GM21528 (cell line): ENCODE measurements around the gene PLCB4.

ENCODE experiments used
- ATAC-seq: cut with Tn5 transposase; IDR thresholded peaks from one replicate; pipeline ENCODE4 v1.9.1; 2021; ENCODE audit warnings: mild to moderate bottlenecking, moderate library complexity; ENCODE audit not compliant: unreplicated experiment, low FRiP score

The PLCB4 gene

DNA sequence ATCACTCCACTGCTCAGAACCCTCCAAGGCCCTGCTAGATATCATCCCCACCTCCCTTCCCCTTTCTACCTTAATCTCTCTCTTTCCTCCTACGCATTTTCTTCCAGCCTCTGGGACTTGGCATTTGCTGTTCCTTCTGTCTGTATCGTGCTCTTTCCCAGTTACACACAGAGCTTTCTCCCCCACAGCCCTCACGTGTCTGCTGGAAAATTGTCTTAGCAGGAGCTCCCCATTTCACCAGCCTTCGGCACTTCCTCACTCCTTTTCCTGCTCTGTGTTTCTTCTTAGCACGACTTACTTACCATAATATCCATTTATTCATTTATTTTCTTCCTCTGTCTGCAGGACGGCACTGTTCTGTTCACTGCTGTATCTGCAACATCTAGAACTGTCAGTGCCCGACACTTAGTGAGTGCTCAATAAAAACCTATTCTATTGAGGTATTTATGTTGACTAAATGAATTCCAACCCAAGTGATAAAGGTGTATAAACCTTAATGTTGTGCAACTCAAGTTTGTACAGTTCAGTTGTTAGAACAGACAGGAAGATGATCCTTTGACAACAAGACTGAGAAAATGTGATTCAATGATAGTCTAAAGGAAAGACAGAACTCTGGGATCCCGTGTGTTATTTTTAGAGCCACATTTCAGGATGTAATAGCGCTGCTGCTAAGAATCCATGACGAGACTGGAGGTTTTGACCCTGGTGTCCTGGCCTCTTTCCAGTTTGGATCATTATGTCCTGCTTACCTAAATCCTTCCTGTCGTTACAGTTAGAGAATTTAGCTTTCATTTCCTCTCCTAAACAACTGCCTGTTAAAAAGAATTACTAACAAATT is 275.4 kb downstream of the PLCB4 start:
- ATAC-seq = no peak

DNA sequence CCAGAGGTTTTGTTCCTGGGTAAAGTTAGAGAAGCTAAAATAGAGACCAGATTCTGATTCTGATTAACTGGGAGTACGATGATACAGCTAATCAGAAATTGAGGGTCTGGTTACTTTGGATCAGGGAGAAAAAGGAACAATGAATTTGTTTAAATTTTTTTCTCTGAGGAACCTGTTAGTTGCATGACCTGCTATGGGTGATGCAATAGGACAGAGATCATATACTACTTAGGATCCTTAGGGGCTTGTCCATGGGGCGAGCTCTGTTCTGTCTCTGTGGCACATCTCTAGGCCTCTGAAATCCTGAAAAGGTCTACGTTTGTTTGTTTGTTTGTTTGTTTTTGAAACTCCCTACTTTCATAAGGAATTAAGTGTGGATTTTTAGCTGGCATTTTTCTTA is 279.4 kb downstream of the PLCB4 start:
- ATAC-seq = no peak

DNA sequence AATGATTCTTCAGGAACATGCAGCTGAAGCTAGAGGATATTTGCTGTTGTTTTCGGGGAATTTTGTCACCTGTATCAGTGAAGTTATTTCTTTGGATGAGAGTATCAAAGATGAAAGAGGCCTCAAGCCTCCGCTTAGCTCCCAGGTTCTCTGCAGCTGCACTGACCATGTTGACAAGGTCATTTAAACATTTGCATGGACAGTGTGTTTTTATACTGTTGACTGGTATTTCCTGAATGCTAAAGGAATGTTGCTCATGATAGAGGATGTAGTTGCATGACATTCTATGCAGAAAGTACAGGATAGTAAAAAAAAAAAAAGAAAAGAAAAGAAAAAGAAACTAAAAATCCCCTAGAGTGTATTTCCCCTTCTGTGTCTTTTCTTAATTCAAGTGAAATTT is 279.9 kb downstream of the PLCB4 start:
- no peak for ATAC-seq

DNA sequence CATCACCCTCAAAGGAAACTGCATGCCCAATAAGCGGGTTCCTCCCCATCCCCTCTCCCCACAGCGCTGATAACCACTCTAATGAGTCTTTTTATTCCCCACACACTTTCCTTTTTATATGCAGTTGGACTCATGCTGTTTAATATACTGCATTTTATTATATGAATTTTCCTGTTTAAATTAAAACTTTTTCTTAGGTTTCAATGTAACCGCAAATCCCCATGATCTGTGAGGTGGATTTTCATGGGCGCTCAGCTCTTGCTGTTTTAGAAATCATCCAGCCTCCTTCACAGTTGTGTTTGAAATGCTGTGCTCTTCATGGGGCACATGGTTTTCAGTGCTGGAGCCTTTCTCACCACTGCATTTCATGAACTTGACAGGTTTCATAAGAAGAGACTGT is 280.4 kb downstream of the PLCB4 start:
- ATAC-seq = no peak

- no peak for ATAC-seq
Measured at GRCh38 chr20:9352739-9353138, 283.9 kb downstream of the PLCB4 start.

- no peak for ATAC-seq
Measured at GRCh38 chr20:9353180-9353915, 284.5 kb downstream of the PLCB4 start.

DNA sequence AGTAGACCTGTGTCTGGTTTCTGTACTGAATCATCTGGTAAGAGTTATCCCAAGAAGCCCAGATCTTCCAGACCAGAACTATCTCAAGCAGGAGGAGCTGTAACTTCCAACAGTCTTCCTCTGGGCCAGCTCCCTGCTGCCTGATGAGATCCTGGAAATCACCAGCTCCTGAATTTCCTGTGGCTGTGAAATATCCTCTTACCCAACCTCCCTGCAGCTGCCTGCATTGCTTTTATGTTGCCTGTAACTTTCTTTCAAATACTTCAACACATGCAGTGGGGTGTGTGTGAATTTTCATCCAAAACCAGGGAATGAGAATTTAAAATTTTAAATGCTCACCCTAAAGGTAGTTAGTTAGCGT is 285.0 kb downstream of the PLCB4 start:
- no peak for ATAC-seq

GRCh38 chr20:9354579-9354978 is 285.7 kb downstream of the PLCB4 start:
- no peak for ATAC-seq

- no peak for ATAC-seq
Measured at GRCh38 chr20:9358001-9358400, 289.1 kb downstream of the PLCB4 start.

- no peak for ATAC-seq
Measured at GRCh38 chr20:9359561-9360308, 290.8 kb downstream of the PLCB4 start.

DNA sequence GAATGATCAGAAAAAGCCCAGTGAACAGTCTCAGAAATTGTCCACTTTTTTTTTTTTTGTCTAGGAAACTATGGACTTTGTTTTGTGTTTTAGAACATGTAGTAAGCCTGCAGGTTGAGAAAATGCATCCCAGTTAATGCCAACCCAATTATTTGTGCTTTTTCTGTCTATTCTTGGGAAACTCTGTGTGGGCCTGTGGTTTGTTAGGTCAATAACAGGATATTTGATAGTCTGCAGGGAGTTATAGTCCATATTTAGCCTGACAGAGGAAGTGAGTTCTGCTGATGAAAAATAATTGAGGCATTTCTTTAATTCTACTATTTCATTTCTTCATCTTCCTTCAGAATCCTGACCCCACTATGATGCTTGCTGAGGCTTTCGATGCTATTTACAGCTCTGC is 291.5 kb downstream of the PLCB4 start:
- no peak for ATAC-seq

- ATAC-seq = no peak
Measured at GRCh38 chr20:9363673-9364072, 294.8 kb downstream of the PLCB4 start.

GRCh38 chr20:9367328-9367727 is 298.4 kb downstream of the PLCB4 start:
- no peak for ATAC-seq

GRCh38 chr20:9367746-9368145 is 298.9 kb downstream of the PLCB4 start:
- no peak for ATAC-seq

GRCh38 chr20:9368893-9369292 is 300.0 kb downstream of the PLCB4 start:
- no peak for ATAC-seq

- no peak for ATAC-seq
Measured at GRCh38 chr20:9369557-9369956, 300.7 kb downstream of the PLCB4 start.

- ATAC-seq = no peak
Measured at GRCh38 chr20:9374072-9374471, 305.2 kb downstream of the PLCB4 start.

- no peak for ATAC-seq
Measured at GRCh38 chr20:9374480-9374879, 305.6 kb downstream of the PLCB4 start.

DNA sequence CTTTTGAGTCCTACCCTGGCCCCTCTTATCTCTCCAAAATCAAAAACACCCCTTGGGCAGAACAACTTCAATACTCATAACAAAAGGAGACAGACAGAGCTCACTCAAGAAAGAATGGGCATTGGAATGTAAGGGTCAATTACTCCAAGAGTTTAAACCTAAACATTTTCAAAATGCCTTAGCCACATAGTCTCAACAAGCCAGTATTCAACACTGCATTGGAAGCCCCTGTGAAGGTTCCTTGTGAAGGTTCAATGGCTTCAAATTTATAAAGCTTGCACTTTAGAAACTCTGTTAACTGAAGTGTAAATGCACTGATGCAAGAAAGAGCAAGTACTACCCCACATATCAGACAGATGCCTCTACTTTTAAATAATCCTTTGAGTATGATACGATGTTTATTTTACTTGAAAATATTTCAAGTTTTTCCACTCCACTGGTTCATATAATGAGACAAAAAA is 306.4 kb downstream of the PLCB4 start:
- ATAC-seq = no peak

GRCh38 chr20:9377007-9377406 is 308.1 kb downstream of the PLCB4 start:
- ATAC-seq = no peak
